Fibroblast of lung (primary cell): ENCODE measurements around the gene TIAM2. TPM values are rescaled to one million over a fixed set of nuclear protein-coding genes. Genes with fewer than 3 reads are reported as not detected.
A peak's percentile ranks its signal among the peaks of the same experiment; 100 is the strongest.

Experiments used
- DNase-seq, 2 donors: peaks; one replicate each; pipeline versions ENCODE4 v3.0.0 to v3.0.0-alpha.2; 2010; ENCODE audit warnings: low read depth in 2 of 2
- H2AFZ ChIP-seq: 2 replicates; pipeline ENCODE4 v1.5.1; 2012; ENCODE audit warnings: low read length, control low read depth, inconsistent platforms
- H3K27ac ChIP-seq: 2 replicates; pipeline ENCODE4 v1.5.1; 2011; ENCODE audit warnings: low read length, control low read depth; ENCODE audit not compliant: insufficient read depth
- H3K27me3 ChIP-seq: 2 replicates; pipeline ENCODE4 v1.5.1; 2011; ENCODE audit warnings: mild to moderate bottlenecking, low read length; ENCODE audit not compliant: control insufficient read depth, insufficient read depth
- H3K36me3 ChIP-seq: 2 replicates; pipeline ENCODE4 v1.5.1; 2011; ENCODE audit warnings: low read length; ENCODE audit not compliant: control insufficient read depth, insufficient read depth
- H3K4me1 ChIP-seq: 2 replicates; pipeline ENCODE4 v1.5.1; 2011; ENCODE audit warnings: low read length; ENCODE audit not compliant: control insufficient read depth, insufficient read depth; ENCODE audit errors: extremely low read depth
- H3K4me2 ChIP-seq: 2 replicates; pipeline ENCODE4 v1.5.1; 2011; ENCODE audit warnings: low read length, control low read depth; ENCODE audit not compliant: insufficient read depth; ENCODE audit errors: extremely low read depth
- H3K4me3 ChIP-seq, 4 experiments: fragments of 200-600 bp in 1 of 4; sonication (generic) in 1 of 4; replicated peaks in 1 of 4; 2 replicates each; pipeline ENCODE4 v1.5.1; 2011 to 2016; ENCODE audit warnings: low read length in 4 of 4, low read depth in 3 of 4, mild to moderate bottlenecking in 3 of 4, control low read depth in 2 of 4, inconsistent platforms in 1 of 4, mixed read lengths in 1 of 4; ENCODE audit not compliant: insufficient read depth in 1 of 4; ENCODE audit errors: control extremely low read depth in 1 of 4
- H3K79me2 ChIP-seq: 2 replicates; pipeline ENCODE4 v1.5.1; 2012; ENCODE audit warnings: mild to moderate bottlenecking, low read length, inconsistent platforms; ENCODE audit not compliant: control insufficient read depth, insufficient read depth
- H3K9ac ChIP-seq: 2 replicates; pipeline ENCODE4 v1.5.1; 2011; ENCODE audit warnings: mild to moderate bottlenecking, low read length, control low read depth; ENCODE audit not compliant: insufficient read depth
- H3K9me3 ChIP-seq: 2 replicates; pipeline ENCODE4 v1.5.1; 2012; ENCODE audit warnings: low read depth, low read length; ENCODE audit not compliant: control insufficient read depth, insufficient read depth
- H4K20me1 ChIP-seq: 2 replicates; pipeline ENCODE4 v1.5.1; 2011; ENCODE audit warnings: low read length; ENCODE audit not compliant: control insufficient read depth, insufficient read depth; ENCODE audit errors: extremely low read depth
- EZH2 ChIP-seq: IDR thresholded peaks from 2 replicates; pipeline ENCODE4 v1.5.1; 2012; ENCODE audit warnings: low read length, control low read depth, mild to moderate bottlenecking; ENCODE audit errors: missing control alignments
- polyA plus RNA-seq, 2 donors: library from polyadenylated mRNA; depleted of rRNA in 1 of 2; stranded (reverse) in 1 of 2; unstranded in 1 of 2; fragments of >200 nt; gene quantifications; 2 replicates each; pipeline ENCODE4 v1.2.1, GENCODE V29; 2011 to 2012; ENCODE audit warnings: missing spikeins in 1 of 2
- total RNA-seq: library from RNA; depleted of rRNA; stranded (reverse); fragments of >200 nt; gene quantifications from 2 replicates; pipeline ENCODE4 v1.2.1, GENCODE V29; 2014
- TF ChIP-seq, protein P1 (sequence below), 2 donors: IDR thresholded peaks in 1 of 2; conservative IDR thresholded peaks in 1 of 2; 1 replicate in 1 of 2; 2 replicates in 1 of 2; pipeline ENCODE4 v1.5.1; 2011 to 2012; ENCODE audit warnings: low read length in 2 of 2, control low read depth in 1 of 2, inconsistent platforms in 1 of 2, low read depth in 1 of 2, mild to moderate bottlenecking in 1 of 2

The TIAM2 gene
- total and polyA plus RNA-seq, 2 donors (not counting 1 experiment from before 2014, with no cell fraction given), result 6.2 to 11.2 TPM

DNA sequence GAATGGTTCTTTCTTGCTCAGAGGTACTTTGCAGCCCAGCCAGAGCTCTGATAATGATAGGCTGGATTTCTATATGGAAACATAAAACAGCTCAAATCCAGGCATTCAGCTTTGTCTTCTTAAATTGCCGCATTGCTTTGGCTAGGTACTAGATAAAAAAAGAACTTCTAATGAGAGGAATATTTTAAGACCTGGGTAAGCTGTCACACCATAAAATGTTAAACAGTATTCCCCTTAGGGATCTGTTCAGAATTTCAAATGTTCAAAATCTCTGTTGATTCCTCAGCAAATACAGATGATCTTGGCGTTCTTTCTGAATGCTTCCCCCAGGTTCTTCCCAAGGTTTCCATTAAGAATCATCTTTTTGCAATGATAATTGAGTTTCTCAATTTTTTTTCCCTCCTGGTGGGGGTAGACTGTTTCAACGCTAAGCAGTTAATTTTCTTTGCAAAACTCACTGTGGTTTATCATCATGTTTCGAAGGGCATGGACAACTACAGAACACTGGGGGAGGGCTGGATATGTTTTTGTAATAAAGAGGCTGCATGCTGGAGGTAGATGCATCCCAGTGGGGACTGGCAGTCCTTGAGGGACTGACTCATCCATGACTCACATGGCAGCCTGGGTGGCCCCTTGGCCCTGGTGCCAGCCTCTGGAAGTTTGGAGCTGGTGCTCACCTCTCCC, 31.0 kb downstream of the TIAM2 start:
- DNase-seq, result peak; percentile 85
- no peaks in the 10 kb centered on the region for H3K36me3 ChIP-seq
- H3K9ac ChIP-seq, result no peak overlapping the region
- no peak overlapping the region for H3K4me2 ChIP-seq
- no peak overlapping the region for H2AFZ ChIP-seq
- H3K4me1 ChIP-seq, result peaks cover 3% of the 10 kb centered on the region
- TF ChIP-seq, protein P1, sequence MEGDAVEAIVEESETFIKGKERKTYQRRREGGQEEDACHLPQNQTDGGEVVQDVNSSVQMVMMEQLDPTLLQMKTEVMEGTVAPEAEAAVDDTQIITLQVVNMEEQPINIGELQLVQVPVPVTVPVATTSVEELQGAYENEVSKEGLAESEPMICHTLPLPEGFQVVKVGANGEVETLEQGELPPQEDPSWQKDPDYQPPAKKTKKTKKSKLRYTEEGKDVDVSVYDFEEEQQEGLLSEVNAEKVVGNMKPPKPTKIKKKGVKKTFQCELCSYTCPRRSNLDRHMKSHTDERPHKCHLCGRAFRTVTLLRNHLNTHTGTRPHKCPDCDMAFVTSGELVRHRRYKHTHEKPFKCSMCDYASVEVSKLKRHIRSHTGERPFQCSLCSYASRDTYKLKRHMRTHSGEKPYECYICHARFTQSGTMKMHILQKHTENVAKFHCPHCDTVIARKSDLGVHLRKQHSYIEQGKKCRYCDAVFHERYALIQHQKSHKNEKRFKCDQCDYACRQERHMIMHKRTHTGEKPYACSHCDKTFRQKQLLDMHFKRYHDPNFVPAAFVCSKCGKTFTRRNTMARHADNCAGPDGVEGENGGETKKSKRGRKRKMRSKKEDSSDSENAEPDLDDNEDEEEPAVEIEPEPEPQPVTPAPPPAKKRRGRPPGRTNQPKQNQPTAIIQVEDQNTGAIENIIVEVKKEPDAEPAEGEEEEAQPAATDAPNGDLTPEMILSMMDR (conservative IDR thresholded peaks at IDR 0.05 in 1 of 2, IDR thresholded peaks at IDR 0.05 in 1 of 2; ENCODE audit: low read depth in 1 of 2, low read length in 2 of 2), result no peak
- TF ChIP-seq EZH2, result no peak
- H3K27ac ChIP-seq, result no peak overlapping the region
- no peaks in the 10 kb centered on the region for H3K9me3 ChIP-seq
- no peaks in the 10 kb centered on the region for H3K79me2 ChIP-seq
- no peak overlapping the region for H3K4me3 ChIP-seq
- H4K20me1 ChIP-seq, result no peaks in the 10 kb centered on the region
- no peaks in the 10 kb centered on the region for H3K27me3 ChIP-seq

DNA sequence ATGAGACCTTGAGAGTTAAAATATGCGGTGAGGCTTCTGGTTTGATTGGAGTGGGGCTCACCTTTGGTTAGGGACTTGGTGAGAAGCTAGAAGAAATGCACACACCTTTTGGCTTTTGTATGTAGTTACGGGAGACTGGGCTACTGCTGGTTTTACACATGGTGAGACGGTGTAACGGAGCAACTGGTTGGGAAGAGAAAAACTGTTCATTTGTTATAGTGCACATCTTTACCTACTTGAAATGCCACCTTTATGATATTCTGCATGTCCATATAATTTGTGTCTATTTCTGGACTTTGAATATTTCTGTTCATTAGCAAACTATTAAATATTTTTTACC, 31.6 kb downstream of the TIAM2 start:
- Histone ChIP-seq H3K9me3 (no peaks in the 10 kb centered on the region), H3K4me3 (no peak overlapping the region), H3K27ac (no peak overlapping the region), H3K9ac (no peak overlapping the region), H3K36me3 (no peaks in the 10 kb centered on the region), H2AFZ (no peak overlapping the region), H4K20me1 (no peaks in the 10 kb centered on the region), H3K27me3 (no peaks in the 10 kb centered on the region), H3K79me2 (no peaks in the 10 kb centered on the region), H3K4me2 (no peak overlapping the region), H3K4me1 (peaks cover 3% of the 10 kb centered on the region)
- no peak for DNase-seq
- TF ChIP-seq, protein P1 (conservative IDR thresholded peaks at IDR 0.05 in 1 of 2, IDR thresholded peaks at IDR 0.05 in 1 of 2; ENCODE audit: low read depth in 1 of 2, low read length in 2 of 2), result no peak

DNA sequence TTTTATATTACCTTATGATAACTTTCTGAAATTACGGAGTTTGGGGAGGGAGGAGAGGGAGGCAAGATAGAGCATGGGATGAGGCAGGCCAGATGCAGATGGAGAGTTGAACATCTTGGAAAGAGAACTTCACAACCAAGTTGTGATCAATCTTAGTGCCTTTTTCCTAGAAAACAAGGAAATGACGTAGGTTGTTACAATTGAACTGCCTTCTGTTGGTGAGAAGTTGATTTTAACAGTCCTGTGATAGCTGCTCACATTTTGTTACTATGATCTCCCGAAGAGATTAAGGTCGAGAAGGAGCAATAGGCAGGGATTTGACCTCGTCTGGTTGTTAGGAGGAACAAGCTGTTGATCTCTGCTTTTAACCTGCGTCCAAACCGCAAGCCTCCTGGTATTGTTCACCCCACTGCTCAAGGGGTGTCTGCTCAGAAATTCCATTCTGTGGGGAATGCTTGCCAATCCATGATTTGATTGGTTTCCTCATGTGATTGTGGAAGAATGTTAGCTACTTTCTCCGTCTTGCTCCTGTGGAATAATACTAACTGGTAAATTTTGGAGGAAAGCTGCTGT, 35.1 kb downstream of the TIAM2 start:
- H4K20me1 ChIP-seq, result no peaks in the 10 kb centered on the region
- TF ChIP-seq EZH2, result no peak
- TF ChIP-seq, protein P1 (conservative IDR thresholded peaks at IDR 0.05 in 1 of 2, IDR thresholded peaks at IDR 0.05 in 1 of 2; ENCODE audit: low read depth in 1 of 2, low read length in 2 of 2), result no peak
- no peak overlapping the region for H3K9ac ChIP-seq
- DNase-seq, result peak in 1 of 2 donors; percentile 40
- no peak overlapping the region for H2AFZ ChIP-seq
- H3K27me3 ChIP-seq, result no peaks in the 10 kb centered on the region
- no peaks in the 10 kb centered on the region for H3K9me3 ChIP-seq
- H3K36me3 ChIP-seq, result no peaks in the 10 kb centered on the region
- H3K27ac ChIP-seq, result no peak overlapping the region
- no peaks in the 10 kb centered on the region for H3K79me2 ChIP-seq
- H3K4me1 ChIP-seq, result peaks cover 3% of the 10 kb centered on the region
- H3K4me2 ChIP-seq, result no peak overlapping the region
- H3K4me3 ChIP-seq, result no peak overlapping the region
